Measurements from ENCODE around the gene SAMD15. TPM values are rescaled to one million over a fixed set of nuclear protein-coding genes. Genes with fewer than 3 reads are reported as not detected.

Gene SAMD15
- 1 to 10 TPM in 1 of 4 donors, under 1 TPM in 2, not detected in 1; 0.51 to 1.7 (median 0.88) TPM for total RNA-seq

DNA sequence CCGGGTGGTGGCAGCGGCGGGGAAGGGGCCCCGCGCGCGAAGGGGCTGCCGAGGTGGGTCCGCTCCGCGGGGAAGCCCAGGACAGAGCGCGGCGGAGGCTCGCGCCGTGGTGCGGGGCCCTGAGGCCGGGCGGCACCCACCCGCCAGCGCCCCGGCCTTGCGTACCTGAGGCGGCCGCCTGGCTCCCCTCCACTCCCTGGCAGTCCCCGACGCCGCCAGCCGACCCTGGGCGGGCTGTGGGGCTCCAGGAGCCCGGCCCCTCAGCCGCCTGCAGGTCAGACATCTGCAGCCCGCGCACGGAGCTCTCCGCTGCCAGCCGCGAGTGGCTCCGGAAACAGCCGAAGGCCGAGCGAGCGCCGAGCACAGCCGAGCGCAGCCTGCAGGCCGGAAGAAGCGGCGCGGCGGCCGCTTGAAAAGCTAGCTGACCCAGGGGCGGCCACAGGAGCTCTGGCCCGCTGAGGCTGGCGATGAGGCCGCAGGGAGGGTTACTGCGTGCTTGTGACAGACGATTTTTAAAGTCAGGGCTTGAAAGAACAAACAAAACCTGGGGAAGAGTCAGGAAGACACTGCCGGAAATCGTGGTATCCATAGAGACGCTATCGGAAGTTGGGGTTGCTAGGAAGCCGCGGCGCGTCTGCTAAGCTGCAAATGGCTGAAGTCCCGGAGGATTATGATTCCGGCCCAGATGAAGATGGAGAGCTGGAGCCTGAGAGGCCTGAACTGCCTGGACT lies at the start of gene SAMD15, which contains the start of gene TMED8:
Gene SAMD15 (plus strand): TSS at position 609 of the 731 bp plus-strand sequence. CDS start 40 bp downstream, at position 649.
Gene TMED8 (minus strand): TSS at position 324 of the 731 bp plus-strand sequence. CDS start 41 bp downstream, at position 283.
- no peak for TF ChIP-seq CTCF (IDR thresholded peaks at IDR 0.05; ENCODE audit: low read depth)

- TF ChIP-seq CTCF (IDR thresholded peaks at IDR 0.05; ENCODE audit: low read depth): no peak
Observed at GRCh38 chr14:77329872-77330271, 47.3 kb upstream of the SAMD15 start.

GRCh38 chr14:77335576-77335975 lies 41.6 kb upstream of the SAMD15 start:
- TF ChIP-seq CTCF (IDR thresholded peaks at IDR 0.05; ENCODE audit: low read depth): no peak

DNA sequence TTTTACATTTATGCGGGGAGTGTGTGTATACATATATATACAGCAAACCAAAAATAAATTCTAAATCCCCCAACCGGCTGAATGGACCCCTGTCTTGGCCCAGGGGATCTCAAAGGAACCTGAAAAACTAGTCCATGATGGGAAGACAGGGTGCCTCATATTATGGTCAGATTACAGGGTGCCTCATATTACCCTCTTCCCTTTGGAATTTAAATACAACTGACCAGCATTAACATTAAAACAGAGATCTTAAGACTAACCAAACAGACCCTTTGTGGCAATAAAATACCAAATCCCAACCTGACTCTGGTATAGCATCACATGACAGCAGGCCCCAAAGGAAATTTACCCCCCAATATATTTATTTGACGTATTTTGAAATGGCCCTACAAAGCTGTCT lies 39.3 kb upstream of the SAMD15 start:
- TF ChIP-seq CTCF (IDR thresholded peaks at IDR 0.05; ENCODE audit: low read depth): no peak

- TF ChIP-seq CTCF (IDR thresholded peaks at IDR 0.05; ENCODE audit: low read depth): no peak
Observed at GRCh38 chr14:77338302-77338701, 38.9 kb upstream of the SAMD15 start.

DNA sequence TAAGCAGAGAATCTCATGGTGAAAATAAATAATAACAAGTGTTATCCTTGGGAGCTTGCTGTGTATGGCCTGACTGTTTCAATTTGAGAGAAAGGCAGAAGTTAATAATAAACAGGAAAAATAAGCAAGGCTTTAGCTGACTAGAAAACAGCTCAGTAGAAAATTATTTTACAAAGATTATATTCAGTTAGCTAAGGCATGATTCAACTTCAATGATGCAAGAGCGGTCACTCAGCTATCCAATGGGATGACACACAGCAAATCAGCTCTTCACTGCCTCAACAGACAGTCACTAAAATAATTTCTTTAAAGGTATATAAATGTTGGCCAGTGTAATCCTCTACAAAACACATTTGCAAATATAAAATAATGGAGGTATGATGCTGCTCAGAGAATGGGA lies 37.8 kb upstream of the SAMD15 start:
- no peak for TF ChIP-seq CTCF (IDR thresholded peaks at IDR 0.05; ENCODE audit: low read depth)

DNA sequence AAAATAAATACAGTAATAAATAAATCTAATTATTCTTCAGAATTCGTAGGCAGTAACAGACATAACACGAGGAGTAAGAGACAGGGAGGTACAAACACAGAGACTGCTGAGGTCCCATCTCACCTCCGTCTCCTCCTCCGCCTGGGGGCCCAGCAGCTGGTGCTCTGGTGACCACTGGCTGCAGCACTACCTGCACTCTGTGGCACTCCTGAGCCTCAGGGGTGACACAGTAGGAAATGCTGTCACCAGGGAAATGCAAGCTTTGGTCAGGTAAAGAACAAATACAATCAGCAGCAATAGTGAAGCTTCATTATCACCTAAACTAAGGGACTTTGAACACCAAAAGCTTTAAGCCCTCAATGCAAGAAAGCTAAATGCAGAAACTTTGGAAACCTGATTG lies 36.8 kb upstream of the SAMD15 start:
- no peak for TF ChIP-seq CTCF (IDR thresholded peaks at IDR 0.05; ENCODE audit: low read depth)
